Astrocyte (in vitro differentiated cells and primary cell): Measurements from ENCODE around the gene HBZ.

Experiments
- CTCF ChIP-seq: IDR thresholded peaks from 2 replicates; pipeline ENCODE4 v1.5.1; 2011; ENCODE audit warnings: low read depth, mild to moderate bottlenecking, inconsistent platforms, low read length, moderate library complexity; ENCODE audit not compliant: insufficient read depth
- EZH2 ChIP-seq: IDR thresholded peaks from 2 replicates; pipeline ENCODE4 v1.6.1; 2012; ENCODE audit warnings: mild to moderate bottlenecking, low read length, inconsistent platforms; ENCODE audit not compliant: insufficient read depth

DNA sequence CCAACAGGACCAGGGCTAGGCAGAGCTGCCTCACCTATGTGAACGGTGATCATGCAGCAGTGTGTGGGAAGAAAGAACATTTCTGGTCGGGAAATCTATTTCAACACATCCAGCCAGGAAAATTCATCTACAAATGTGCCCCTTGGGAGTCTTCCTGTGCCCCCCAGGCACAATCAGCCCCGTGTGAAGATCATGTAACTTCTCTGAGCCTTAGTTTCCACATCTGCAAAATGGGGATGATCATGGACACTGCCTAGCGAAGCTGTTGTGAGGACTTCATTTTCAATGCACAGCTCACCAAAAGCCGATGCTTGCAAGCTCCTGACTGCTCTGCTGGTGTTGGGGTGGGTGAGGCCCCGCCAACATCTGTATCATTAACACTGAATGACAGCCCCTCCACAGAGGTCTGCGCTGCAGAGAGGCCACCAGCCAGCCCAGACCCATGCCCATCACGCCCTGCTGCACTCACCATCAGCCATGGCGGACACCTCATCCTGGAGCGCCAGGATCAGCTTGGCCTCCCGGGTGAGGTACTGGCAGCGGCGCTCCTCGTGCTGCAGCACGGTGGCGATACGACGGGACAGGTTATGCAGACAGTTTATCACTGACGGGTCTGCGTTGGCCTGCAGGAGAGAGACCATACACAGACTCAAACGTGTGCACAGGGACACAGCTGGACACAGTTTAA lies 40.1 kb upstream of the HBZ start:
- no peak for TF ChIP-seq EZH2
- TF ChIP-seq CTCF = no peak
